GM12878 (cell line): ENCODE measurements around the gene ANKRD11.

ENCODE experiments used
- FOXM1 ChIP-seq: IDR thresholded peaks from 2 replicates; pipeline ENCODE4 v1.6.1; 2012; ENCODE audit warnings: low read depth, mild to moderate bottlenecking, inconsistent platforms, low read length, moderate library complexity
- NFYB ChIP-seq: IDR thresholded peaks from 2 replicates; pipeline ENCODE4 v1.6.1; 2011; ENCODE audit warnings: low read depth, mild to moderate bottlenecking, low read length, improper control_type of control experiment, moderate library complexity; ENCODE audit not compliant: insufficient read depth

GRCh38 chr16:89318871-89319630, 171.3 kb downstream of the ANKRD11 start:
- no peak for TF ChIP-seq NFYB
- TF ChIP-seq FOXM1: no peak
